Stomach (tissue), 4 donors: Measurements from ENCODE around the gene PARP8.

Experiments
- CTCF ChIP-seq, 7 experiments: fragments of 450-650 bp in 4 of 7; fragments of 200-600 bp in 3 of 7; sonication (generic) in 3 of 7; IDR thresholded peaks; one replicate each; pipeline ENCODE4 v1.5.1; 2016 to 2019; ENCODE audit warnings: antibody characterized with exemption in 7 of 7, control low read depth in 2 of 7, mild to moderate bottlenecking in 1 of 7
- EP300 ChIP-seq: sonication (generic); formaldehyde crosslinking; IDR thresholded peaks from one replicate; pipeline ENCODE4 v1.6.1; 2017; ENCODE audit warnings: antibody characterized with exemption

GRCh38 chr5:50712479-50712878 lies 46.0 kb downstream of the PARP8 start:
- TF ChIP-seq EP300 (no peak), CTCF (IDR thresholded peaks at IDR 0.05) (no peak)
